ENCODE results near the gene LRFN3.

GRCh38 chr19:35977446-35978222 lies 41.5 kb downstream of the LRFN3 start:
- TF ChIP-seq CTCF (IDR thresholded peaks at IDR 0.05; ENCODE audit: low read depth, low read length, poor library complexity, severe bottlenecking) (peak; percentile 90), EZH2phosphoT487 (IDR thresholded peaks at IDR 0.05; ENCODE audit: borderline replicate concordance, low read length) (no peak)

Measured in DOHH2 (cell line).